ENCODE measurements around the gene TMEM233.

DNA sequence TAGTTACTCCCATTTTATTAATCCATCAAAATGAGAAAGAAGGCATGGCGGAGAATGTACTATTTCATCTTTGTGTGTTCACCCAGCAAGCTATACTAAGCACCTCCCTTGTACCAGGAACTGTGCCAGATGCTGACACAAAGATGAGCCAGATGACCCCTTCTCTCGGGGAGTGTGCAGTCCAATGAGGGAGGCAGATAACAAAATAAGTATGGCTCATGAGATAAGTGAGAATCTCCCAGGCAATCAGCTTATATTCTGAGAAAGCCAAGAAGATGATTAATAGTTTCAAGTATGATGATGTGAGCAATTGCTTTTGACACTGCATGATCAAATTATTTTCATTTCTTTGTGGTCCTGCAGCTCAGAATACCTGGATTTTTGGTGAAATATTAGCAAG is 1.3 kb upstream of the TMEM233 start:
- TF ChIP-seq, protein P1, sequence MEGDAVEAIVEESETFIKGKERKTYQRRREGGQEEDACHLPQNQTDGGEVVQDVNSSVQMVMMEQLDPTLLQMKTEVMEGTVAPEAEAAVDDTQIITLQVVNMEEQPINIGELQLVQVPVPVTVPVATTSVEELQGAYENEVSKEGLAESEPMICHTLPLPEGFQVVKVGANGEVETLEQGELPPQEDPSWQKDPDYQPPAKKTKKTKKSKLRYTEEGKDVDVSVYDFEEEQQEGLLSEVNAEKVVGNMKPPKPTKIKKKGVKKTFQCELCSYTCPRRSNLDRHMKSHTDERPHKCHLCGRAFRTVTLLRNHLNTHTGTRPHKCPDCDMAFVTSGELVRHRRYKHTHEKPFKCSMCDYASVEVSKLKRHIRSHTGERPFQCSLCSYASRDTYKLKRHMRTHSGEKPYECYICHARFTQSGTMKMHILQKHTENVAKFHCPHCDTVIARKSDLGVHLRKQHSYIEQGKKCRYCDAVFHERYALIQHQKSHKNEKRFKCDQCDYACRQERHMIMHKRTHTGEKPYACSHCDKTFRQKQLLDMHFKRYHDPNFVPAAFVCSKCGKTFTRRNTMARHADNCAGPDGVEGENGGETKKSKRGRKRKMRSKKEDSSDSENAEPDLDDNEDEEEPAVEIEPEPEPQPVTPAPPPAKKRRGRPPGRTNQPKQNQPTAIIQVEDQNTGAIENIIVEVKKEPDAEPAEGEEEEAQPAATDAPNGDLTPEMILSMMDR (IDR thresholded peaks at IDR 0.05): no peak
- TF ChIP-seq POLR2A (IDR thresholded peaks at IDR 0.05): no peak

Data from Peyer's patch (tissue), 4 donors.